OCI-LY1 (cell line): Measurements from ENCODE around the gene HOXB4.

Experiments used
- CTCF ChIP-seq: fragments of 200-600 bp; sonication (generic), shearing (Covaris generic); IDR thresholded peaks from 2 replicates; pipeline ENCODE4 v1.5.1; 2017; ENCODE audit warnings: mild to moderate bottlenecking, antibody characterized with exemption, low read length, moderate library complexity, mixed read lengths
- EZH2 ChIP-seq: fragments of 200-600 bp; sonication (generic), shearing (Covaris generic); IDR thresholded peaks from 2 replicates; pipeline ENCODE4 v1.8.0; 2017; ENCODE audit warnings: borderline replicate concordance, mixed run types, mild to moderate bottlenecking, antibody characterized with exemption, low read length, moderate library complexity, mixed read lengths

GRCh38 chr17:48543107-48543853 is 34.9 kb downstream of the HOXB4 start:
- TF ChIP-seq CTCF, result no peak
- no peak for TF ChIP-seq EZH2
